ENCODE data around the gene LPIN2. TPM values are rescaled to one million over a fixed set of nuclear protein-coding genes. Genes with fewer than 3 reads are reported as not detected.

The LPIN2 gene
- total RNA-seq, 2 donors from 2014 or later, result 19.5 to 120 TPM

- H3K27me3 ChIP-seq (replicated peaks; ENCODE audit: insufficient read depth), result no peaks in the 10 kb centered on the region
- no peaks in the 10 kb centered on the region for H3K9me3 ChIP-seq
- no peak overlapping the region for H3K4me3 ChIP-seq
- no peak for DNase-seq (ENCODE audit: low spot score)
- intact Hi-C loops (cut with DNase I), result no loop called here
- TF ChIP-seq CTCF (IDR thresholded peaks at IDR 0.05) (no peak), POLR2AphosphoS5 (IDR thresholded peaks at IDR 0.05) (no peak), POLR2A (IDR thresholded peaks at IDR 0.05) (no peak)
- no peaks in the 10 kb centered on the region for H3K4me1 ChIP-seq (replicated peaks)
- H3K27ac ChIP-seq, result no peak overlapping the region
- WGBS, result 87% methylated on average over 8 of the region's 8 CpGs
- no peaks in the 10 kb centered on the region for H3K36me3 ChIP-seq
Measured at GRCh38 chr18:2964361-2965010, 48.5 kb downstream of the LPIN2 start.

Small RNA genes within 50 kb of the gene (small RNA-seq; reads per million reads assigned to genes)
- 0 reads per million in 2 donors for gene RF00156

Other genes starting within 250 kb of the LPIN2 start
- 10 to 100 TPM; 33.6 to 38.6 TPM for gene EMILIN2, start 166.1 kb downstream of the LPIN2 start, total RNA-seq
- gene MYOM1, start 206.8 kb upstream of the LPIN2 start, total RNA-seq, result 1 to 10 TPM; 6.1 to 6.5 TPM
- 100 to 1,000 TPM; 245 to 267 TPM for gene MYL12A, start 234.7 kb upstream of the LPIN2 start, total RNA-seq
- 100 to 1,000 TPM; 254 to 310 TPM for gene MYL12B, start 249.0 kb upstream of the LPIN2 start, total RNA-seq